Measurements from ENCODE around the gene CCDC102B. TPM values are rescaled to one million over a fixed set of nuclear protein-coding genes. Genes with fewer than 3 reads are reported as not detected.
"Not testable (repeated sequence)": the region's sequence is repeated elsewhere in the genome, so short reads cannot be mapped to it uniquely, and the experiment has no call there.

The CCDC102B gene
- total RNA-seq, 1 donor from 2014 or later = 9.1 TPM

- DNase-seq (ENCODE audit: low spot score) = no peak
Observed at GRCh38 chr18:68830256-68831045, 32.6 kb downstream of the CCDC102B start.

DNA sequence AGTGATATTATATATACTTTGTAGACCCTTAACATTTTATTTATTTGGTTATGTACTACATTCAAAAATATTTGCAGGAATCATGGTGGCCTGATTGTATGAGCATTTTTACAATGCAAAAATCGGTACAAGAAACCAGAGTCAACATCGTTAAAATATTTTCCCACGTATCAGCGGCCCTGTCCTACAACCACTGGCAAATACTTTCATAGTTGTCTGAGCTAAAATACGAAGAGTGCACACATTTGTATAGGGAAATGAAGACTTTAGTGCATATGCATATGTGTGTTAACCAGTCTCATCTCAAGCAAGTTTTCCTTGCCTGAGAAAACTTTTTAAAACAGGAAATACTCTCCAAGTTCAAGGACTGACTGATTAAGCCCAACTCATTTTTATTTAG, 35.9 kb downstream of the CCDC102B start:
- no peak for DNase-seq (ENCODE audit: low spot score)

GRCh38 chr18:68837665-68838451, 40.0 kb downstream of the CCDC102B start:
- no peak for DNase-seq (ENCODE audit: low spot score)

DNA sequence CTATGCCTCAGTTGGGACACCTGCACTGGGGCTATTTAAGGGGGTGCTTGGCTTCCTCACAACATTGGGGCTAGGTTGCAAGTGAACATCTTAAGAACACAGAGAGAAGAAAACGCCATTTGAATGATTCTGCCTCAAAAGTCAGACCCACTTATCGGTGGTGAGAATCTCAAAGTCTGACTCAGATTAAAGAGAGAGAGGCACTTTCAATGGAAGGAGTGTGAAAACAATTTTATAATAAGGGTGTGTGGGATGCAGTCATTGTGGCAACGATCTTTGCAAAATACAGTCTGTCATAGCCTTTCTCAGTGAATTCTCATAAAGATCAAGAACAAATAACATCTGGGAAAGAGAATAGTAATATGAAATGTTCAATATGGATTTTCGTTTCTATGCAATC, 41.8 kb downstream of the CCDC102B start:
- no peak for DNase-seq (ENCODE audit: low spot score)

GRCh38 chr18:68840554-68841263, 42.8 kb downstream of the CCDC102B start:
- no peak for DNase-seq (ENCODE audit: low spot score)

DNA sequence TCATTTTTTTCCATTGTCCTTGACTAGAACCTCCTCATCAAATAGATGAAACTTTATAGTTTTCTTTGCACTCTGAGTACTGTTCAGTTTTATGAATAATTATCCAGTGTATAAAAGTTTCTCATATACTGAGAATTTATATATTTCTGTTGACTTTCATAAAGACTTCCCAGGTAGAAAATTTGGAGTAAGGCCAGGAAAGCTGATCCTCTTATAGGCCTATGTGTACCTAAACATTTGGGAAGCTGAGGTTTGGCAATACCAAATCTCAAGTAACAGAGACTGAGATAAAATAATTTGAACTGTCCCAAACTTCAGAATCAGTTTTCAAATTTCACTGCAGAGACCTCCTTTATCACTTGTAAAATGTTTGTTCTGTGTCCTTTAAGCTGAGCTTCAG, 43.4 kb downstream of the CCDC102B start:
- DNase-seq (ENCODE audit: low spot score) = no peak

DNA sequence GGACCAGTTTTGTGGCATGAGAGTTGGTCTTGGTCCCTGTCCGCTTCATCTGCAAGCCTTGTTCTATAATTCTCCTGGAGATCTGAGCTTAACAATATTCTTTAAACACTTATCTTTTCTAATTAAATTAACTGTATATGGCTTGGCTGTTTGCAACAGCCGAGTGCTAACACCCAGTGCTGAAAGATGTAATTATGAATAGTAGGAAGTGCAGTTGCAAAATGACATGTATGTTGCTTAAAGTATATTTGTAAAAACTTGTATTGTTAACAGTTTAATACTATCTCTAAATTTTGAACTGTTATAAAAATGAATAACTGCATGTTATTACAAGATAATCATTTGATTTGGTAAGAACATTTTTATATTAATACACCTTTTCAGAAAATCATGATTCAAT, 45.1 kb downstream of the CCDC102B start:
- DNase-seq (ENCODE audit: low spot score) = no peak

DNA sequence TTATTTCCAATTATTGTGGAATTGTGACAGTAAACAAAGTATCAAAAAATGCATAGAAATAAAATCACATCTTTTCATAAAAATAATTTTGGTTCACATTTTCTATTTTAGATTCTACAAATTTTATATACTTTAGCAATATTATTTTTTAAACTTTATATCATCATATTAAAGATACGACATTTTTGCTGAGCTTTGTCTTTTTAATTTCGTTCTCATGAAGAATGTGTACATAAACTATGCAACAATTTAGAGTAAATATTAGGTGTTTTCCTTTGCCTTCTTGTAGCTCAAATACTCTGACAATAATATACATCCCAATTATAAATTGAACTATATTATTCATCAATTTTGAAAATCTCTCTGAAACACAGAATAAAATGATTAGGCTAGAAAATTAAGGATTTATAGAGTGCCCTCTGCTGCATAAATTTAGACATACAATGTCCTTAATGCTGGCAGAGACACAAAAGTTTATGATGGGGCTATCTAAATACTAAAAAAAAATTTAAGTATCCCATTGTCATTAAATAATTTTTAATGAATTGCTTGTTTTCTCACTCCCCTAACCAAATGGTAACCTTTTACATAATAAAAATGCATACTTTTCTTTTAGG, 45.7 kb downstream of the CCDC102B start:
- DNase-seq (ENCODE audit: low spot score) = no peak

GRCh38 chr18:68847219-68847837, 49.4 kb downstream of the CCDC102B start:
- no peak for DNase-seq (ENCODE audit: low spot score)

DNA sequence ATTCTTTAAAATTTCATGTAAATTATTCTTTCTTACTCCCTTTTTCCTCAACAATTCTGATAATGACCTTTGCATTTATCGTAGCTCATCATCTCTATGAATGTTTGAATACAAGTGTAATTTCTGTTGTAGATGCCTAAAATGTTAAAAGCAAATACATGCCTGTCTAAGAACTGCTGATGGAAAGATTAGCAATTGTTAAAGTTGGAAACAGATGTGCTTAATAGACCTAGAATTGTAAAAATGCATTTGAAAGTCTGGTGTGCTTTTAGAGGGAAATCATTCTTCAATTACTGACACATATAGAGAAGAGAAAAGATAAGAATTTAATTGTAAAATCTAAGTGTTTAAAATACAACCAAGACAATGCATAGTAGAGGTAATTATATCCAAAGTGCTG, 50.4 kb downstream of the CCDC102B start:
- DNase-seq (ENCODE audit: low spot score) = no peak

DNA sequence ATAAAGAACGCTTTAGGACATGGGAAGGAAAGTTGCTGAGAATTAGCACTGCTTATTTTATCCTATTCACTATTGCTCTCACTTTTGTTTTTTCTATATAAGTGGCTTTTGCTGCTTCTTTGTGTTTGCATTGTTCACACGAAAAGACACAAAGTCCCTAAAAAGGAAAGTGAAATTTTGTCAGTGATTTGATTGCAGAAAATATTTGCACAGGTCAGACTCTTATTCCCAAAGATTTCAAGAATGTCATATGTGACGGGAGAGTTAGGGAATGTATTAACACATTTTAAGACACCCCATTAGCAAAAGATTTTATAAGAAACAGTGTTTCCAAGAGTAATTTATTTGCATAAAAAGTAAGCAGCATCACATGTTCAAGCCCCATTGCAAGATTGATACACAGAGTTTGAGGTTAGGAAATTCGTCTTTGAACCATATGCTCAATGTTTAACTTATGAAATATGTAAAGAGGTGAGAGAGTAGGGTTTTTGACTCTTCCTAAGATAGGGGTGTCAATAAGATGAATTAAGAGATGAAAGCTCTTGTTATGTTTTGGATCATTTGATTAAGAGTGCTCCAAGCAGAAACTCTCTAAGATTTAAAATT, 57.0 kb downstream of the CCDC102B start:
- DNase-seq (ENCODE audit: low spot score) = no peak

GRCh38 chr18:68855491-68855890, 57.6 kb downstream of the CCDC102B start:
- DNase-seq (ENCODE audit: low spot score) = no peak

- DNase-seq (ENCODE audit: low spot score) = no peak
Observed at GRCh38 chr18:68861365-68861764, 63.5 kb downstream of the CCDC102B start.

- no peak for DNase-seq (ENCODE audit: low spot score)
Observed at GRCh38 chr18:68865021-68865420, 67.1 kb downstream of the CCDC102B start.

DNA sequence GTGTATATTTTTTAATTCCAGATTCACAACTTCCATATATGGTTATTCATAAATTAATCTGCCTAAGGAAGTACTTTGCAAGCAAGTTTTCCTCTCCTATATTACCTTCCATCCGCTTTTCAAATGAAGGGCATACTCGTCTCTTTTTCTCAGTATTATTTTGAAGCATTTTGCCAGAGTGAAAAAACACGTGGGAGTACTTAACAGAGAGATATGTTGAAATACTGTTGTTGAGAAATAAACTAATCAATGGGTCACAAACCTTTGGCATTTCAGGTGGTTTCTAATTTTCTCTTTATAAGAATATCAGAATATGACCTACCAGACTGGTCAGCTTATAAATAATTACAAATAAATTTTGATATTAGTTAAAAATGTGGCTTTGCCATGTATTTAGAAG, 67.6 kb downstream of the CCDC102B start:
- no peak for DNase-seq (ENCODE audit: low spot score)

DNA sequence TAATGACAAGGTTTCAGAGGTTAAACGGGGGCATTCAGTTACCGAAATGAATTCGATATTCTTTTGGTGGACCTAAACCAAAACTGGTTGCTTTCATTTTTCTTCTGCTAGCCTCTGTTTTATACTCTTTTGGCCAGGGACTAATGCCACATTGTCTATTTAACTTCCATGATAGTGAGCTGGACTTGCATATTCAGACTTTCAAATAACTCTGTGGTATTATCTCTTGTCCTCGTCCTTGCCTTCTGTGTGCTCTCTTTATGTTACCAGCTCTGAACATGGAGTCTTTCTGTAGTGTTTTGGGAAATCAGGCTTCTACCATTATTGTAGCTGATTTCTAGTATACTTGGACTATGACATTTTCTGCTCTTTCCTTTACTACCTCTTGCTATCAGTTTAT, 75.1 kb downstream of the CCDC102B start:
- DNase-seq (ENCODE audit: low spot score) = no peak

- no peak for DNase-seq (ENCODE audit: low spot score)
Observed at GRCh38 chr18:68874361-68874760, 76.5 kb downstream of the CCDC102B start.

DNA sequence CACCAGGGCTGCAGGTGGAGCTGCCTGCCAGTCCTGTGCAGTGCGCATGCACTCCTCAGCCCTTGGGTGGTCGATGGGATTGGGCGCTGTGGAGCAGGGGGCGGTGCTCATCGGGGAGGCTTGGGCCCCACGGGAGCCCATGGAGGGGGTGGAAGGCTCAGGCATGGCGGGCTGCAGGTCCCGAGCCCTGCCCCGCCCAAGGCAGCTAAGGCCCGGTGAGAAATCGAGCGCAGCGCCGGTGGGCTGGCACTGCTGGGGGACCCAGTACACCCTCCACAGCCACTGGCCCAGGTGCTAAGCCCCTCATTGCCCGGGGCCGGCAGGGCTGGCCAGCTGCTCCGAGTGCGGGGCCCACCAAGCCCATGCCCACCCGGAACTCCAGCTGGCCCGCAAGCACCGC, 82.1 kb downstream of the CCDC102B start:
- not testable (repeated sequence) for DNase-seq (ENCODE audit: low spot score)

GRCh38 chr18:68887410-68887809, 89.5 kb downstream of the CCDC102B start:
- DNase-seq (ENCODE audit: low spot score) = no peak

GRCh38 chr18:68893354-68893753, 95.5 kb downstream of the CCDC102B start:
- no peak for DNase-seq (ENCODE audit: low spot score)

DNA sequence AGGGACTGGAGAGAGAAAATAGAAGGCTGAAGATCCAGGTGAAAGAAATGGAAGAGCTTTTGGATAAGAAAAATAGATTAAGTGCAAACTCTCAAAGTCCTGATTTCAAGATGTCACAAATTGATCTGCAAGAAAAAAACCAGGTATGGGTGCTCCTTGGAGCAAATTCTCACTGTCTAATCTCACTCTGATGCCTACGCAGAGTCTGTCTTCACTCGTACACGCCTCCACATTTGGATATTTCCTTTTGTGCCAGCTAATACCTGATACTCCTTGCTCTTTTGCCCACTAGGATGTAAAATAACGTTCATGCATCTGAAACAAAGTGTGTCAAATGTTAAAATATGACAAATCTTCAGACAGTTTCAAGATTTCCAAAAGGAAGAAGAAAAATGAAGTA, 99.4 kb downstream of the CCDC102B start:
- DNase-seq (ENCODE audit: low spot score) = no peak

Measured in ureter (tissue), 1 donor.